ENCODE measurements around the gene MAMDC2.
"Not testable (repeated sequence)": the region's sequence is repeated elsewhere in the genome, so short reads cannot be mapped to it uniquely, and the experiment has no call there.

The MAMDC2 gene

DNA sequence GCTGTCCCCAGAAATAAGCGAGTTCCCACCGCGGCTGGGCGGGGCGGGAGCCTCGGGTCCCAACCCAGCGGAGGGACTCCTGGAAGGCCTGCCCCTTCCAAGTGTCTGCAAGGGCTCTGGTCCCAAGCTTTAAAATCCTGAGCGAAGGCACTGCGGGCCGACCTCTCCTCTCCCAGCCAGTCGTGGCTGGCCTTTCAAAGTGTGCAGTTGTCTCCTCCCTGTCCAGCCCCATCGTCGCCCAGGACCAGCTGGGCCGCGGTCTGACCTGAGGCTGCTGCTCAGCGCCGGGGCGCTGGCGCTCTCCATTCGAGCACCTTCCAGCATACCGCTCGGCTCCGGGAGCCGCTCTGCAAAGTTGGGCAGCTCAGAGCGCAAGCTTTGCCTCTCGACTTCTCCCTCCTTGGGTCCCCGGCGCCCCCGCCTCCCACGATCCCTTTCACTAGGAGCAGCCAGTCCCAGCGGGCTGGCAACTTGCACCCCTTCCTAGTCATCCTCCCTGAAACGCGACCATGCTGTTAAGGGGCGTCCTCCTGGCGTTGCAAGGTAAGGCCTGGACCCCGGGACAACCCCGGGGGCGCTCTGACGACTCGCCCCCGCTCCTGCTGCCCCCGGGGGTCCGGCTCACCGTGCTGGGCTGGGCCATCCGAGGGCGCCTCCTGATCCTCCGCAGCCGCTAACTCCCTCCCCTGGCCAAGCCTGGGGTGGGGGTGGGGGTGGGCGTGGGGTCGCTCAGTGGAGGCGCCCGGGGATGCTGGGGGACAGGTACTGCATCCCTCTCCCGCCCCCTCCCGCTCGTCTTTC lies at the start of gene MAMDC2:
Gene MAMDC2 (plus strand): TSS at position 160 of the 801 bp plus-strand sequence. CDS start 350 bp downstream, at position 510.
- DNase-seq: no peak

- no peak for DNase-seq
Observed at GRCh38 chr9:69995846-69996245, 47.8 kb upstream of the MAMDC2 start.

- DNase-seq: no peak
Observed at GRCh38 chr9:69996967-69997366, 46.7 kb upstream of the MAMDC2 start.

DNA sequence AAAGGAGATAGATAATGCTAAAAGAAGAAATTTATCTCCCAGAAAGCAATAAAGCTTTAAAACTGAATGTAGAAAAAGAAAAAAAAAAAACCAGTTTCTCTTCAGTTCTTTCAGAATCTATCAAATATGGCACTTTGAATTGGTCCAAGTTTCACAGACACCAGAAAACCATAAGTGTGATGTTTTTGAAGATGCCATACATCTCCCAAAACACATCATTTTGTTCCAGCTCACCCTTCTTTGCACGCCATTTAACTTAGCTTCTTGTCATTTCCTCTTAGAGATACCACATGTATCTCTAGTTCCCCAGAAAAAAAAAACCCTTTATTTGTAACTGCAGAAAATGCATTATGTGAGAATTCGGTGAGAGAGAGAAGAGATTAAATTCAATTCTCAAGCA lies 46.1 kb upstream of the MAMDC2 start:
- no peak for DNase-seq

- no peak for DNase-seq
Observed at GRCh38 chr9:69999315-69999714, 44.3 kb upstream of the MAMDC2 start.

DNA sequence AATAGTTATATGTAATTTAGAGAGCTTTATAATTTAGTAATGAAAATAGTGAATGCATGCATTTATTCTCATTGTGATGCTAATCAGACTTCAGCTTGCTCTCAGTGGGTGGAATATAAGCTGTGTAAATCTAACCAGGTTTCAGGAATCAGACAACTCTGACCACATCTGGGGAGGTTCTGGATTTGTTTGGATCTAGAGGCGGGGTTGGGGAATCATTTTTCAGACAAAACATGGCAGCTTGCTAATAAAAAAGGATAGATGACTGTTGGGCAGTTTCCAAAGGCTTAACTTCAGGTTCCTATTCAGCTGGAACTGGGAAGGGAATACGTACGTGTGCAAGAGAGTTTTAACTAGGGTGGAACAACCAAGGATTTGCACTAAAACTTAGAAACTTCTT lies 43.2 kb upstream of the MAMDC2 start:
- no peak for DNase-seq

DNA sequence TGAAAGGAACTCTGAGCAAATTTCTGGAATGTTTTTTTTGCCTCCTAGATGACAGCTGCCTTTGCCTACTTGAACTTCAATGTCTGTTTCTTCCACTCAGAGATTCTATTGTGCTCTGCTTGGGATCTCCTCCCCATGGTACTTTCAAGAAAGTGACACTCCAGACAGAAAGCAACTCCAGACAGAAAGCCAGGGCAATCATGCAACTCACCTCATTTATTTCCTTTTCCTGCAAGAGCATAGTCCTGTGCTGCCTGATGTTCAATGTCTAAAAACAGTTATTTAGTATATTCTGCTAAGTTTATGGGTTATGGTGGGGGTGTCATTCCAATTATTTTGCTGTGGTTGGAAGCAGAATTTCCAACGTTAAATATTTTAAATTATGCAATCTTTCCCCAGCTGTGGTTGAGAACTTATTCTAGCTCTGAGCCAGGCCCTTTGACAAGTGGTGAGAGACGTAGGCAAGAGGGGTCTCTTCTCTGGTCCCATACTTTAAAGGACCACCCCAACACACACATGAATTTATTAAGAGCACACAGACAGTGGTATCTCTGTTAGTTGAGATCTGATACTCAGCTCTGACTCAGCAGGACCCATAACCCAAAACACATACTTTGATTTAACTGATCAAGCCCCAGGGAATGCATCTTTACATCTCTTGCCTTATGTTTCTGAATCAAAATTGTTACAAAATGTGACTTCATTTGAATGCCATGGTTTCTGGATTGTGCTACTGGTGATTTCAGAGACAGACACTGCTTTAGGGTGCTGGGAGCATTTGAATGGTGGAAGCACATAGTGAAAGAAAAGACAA lies 39.5 kb upstream of the MAMDC2 start:
- no peak for DNase-seq

DNA sequence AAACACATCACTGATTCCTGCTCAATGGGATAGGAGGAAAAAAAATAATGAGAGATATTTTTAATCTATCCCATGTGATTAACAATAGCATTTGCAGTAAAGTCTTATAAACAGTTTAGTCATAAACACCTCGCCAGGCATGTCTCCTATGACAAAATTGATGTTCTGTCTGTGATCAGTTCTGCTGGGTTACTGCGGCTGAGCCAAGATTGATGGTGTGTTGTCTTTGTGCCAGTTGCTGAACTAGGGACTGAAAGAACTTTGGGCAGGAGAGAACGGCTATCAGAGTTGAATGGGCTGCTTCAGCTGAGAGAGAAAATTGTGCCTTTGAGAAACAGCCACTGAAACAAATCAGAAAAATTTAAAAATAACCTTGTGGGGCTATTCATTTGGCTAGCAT lies 37.3 kb upstream of the MAMDC2 start:
- no peak for DNase-seq

DNA sequence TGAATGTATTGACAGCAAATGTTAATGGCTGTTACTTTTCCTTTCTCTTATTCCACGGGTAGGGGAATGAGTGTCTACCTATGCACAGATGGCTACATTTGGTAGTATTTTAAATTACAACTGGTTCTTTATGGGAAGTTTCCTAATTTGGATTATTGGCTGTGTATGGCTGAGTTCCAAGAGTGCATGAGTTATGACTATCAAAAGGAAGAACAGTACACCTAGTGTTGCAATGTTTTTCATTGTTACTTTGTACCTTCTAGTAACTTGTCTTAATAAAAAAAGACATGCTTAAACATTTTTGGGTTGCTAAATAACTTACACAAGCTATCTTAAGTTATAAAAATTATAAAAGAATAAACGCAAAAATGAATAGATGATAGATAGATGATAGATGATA lies 35.8 kb upstream of the MAMDC2 start:
- DNase-seq: no peak

GRCh38 chr9:70010015-70010414 lies 33.6 kb upstream of the MAMDC2 start:
- DNase-seq: no peak

- no peak for DNase-seq
Observed at GRCh38 chr9:70011366-70011765, 32.3 kb upstream of the MAMDC2 start.

- no peak for DNase-seq
Observed at GRCh38 chr9:70012569-70012968, 31.1 kb upstream of the MAMDC2 start.

GRCh38 chr9:70013598-70014196 lies 30.0 kb upstream of the MAMDC2 start:
- no peak for DNase-seq

- no peak for DNase-seq
Observed at GRCh38 chr9:70015099-70015498, 28.5 kb upstream of the MAMDC2 start.

DNA sequence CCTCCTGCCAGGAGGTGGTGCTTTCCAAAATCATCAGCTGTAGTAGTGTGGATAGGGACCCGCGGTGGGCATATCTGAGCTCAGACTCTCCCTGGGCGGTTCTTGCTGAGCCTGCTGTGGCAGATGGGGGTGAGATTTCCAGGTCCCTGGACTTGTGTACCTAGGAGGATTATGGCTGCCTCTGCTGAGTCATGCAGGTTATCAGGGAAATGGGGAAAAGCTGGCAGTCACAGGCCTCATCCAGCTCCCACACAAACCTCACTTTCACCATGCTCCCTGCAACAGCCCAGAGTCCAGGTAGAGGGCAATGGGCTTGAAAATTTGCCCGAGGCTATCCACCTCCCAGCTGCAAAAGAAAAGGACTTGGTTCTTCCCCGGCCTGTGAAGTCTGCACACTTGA lies 23.4 kb upstream of the MAMDC2 start:
- no peak for DNase-seq

DNA sequence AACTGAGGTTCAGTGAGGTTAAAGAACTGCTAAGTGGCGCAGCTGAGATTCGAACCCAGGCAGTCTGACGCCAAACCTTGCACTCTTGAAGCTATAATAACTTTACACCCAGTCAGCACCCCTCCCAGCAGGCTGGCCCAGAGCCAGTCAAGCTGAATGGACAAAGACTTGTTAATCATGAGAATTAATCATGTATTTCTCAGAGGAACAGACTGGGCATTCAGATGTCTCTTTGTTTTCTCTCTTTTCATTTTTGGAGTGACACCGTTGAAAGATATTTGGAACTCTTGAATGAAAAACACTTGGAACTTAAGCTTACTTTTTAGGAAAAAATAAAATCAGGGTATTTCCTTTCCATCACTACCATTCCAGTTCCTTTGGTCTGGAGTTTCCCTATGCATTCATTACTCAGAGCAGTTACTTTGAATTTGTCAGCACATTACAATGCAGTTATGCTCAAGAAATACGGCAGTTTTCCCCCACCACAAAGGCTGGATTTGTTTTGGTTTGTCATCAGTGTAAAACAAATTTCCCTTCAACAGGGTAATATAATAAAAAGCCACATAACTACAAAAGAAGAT lies 22.6 kb upstream of the MAMDC2 start:
- no peak for DNase-seq

DNA sequence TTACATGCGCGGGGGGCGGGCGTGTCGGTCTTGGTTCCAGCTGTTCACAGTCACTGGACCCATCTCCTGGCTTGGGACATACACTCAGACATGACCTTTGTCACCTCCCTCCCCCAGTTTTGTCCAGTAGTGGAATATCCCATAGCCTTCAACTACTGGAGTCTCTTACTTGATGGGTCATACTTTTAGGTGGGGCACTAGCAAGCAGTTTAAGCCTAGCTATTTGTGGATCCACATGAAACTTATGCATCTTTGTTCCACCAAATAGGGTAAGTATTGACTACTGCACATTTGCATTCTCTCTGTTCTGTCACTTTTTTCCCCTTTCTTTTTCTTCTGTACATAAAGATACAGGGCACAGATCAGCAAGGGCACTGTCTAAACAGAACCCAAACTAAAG lies 15.4 kb upstream of the MAMDC2 start:
- DNase-seq: no peak

GRCh38 chr9:70030156-70030555 lies 13.5 kb upstream of the MAMDC2 start:
- DNase-seq: no peak

GRCh38 chr9:70031141-70031545 lies 12.5 kb upstream of the MAMDC2 start:
- no peak for DNase-seq

DNA sequence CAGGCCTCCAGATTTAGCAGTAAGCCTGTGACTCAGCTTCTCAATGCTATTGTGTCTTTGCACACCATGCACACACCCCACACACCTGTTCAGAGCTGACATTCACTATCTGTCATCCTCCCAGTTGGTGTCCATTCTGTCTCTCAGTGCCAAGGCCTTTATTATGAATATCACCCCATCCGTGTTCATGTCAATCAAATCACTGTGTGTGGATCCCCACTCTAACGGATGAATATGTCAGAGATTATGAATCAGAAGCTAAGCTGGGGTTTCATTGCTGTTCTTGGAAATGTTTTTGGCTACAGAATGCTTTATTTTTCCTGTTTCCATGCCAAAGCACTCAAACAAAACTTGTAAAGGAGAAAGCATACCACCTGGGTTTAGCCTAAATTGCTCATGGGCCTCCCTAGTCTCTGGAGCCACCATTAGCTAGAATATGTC lies 9.4 kb upstream of the MAMDC2 start:
- no peak for DNase-seq

DNA sequence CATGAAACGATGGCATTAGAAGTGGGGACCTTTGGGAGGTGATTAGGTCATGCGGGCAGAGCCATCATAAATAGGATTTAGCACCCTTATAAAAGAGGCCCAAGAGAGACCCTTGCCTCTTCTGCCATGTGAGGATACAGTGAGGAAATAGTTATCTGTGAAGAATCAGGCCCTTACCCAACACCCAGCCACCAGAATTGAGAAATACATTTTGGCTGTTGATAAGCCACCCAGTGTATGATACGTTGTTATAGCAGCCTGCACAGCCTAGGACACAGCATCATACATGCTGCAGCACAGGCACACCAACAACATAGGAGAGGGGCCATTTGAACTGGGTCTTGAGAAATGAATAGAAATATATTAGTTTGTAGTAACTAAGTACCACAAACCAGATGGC lies 8.0 kb upstream of the MAMDC2 start:
- DNase-seq: no peak

GRCh38 chr9:70036641-70037040 lies 7.0 kb upstream of the MAMDC2 start:
- no peak for DNase-seq

- DNase-seq: not testable (repeated sequence)
Observed at GRCh38 chr9:70038171-70038621, 5.5 kb upstream of the MAMDC2 start.
